SK-N-SH (cell line): ENCODE results near the gene DDIAS. TPM values are rescaled to one million over a fixed set of nuclear protein-coding genes. Genes with fewer than 3 reads are reported as not detected.

Source experiments
- CTCF ChIA-PET: fragments of 300-600, 350-600 bp; formaldehyde crosslinking; extraction: SDS; loops from one replicate; lab custom pipeline; 2021; lab: Yijun Ruan, JAX
- POLR2A ChIA-PET: fragments of 350-600 bp; sonication (Branson Sonifier 250); formaldehyde crosslinking; extraction: SDS; loops from one replicate; lab custom pipeline; 2020; ENCODE audit warnings: antibody characterized with exemption, inconsistent platforms; lab: Yijun Ruan, JAX
- DNase-seq: peaks from one replicate; pipeline ENCODE4 v3.0.0; 2012
- H2AFZ ChIP-seq: fragments of 200-600 bp; sonication (generic); 2 replicates; pipeline ENCODE4 v1.8.1; 2016; ENCODE audit warnings: antibody characterized with exemption, mild to moderate bottlenecking, low read depth
- H3F3A ChIP-seq: fragments of 200-600 bp; sonication (generic); replicated peaks from 2 replicates; pipeline ENCODE3; 2016; ENCODE audit warnings: antibody characterized with exemption, mild to moderate bottlenecking; ENCODE audit not compliant: insufficient read depth
- H3K27ac ChIP-seq, 2 experiments: fragments of 200-500 bp in 1 of 2; fragments of 200-600 bp in 1 of 2; sonication (Bioruptor generic) in 1 of 2; sonication (generic), shearing (Covaris generic) in 1 of 2; 2 replicates each; pipeline versions ENCODE4 v1.5.1 to v1.6.1; 2014 to 2016; ENCODE audit warnings: low read depth in 2 of 2, inconsistent platforms in 1 of 2, low read length in 1 of 2, mild to moderate bottlenecking in 1 of 2, mixed read lengths in 1 of 2
- H3K27me3 ChIP-seq: fragments of 200-600 bp; sonication (generic), shearing (Covaris generic); 2 replicates; pipeline ENCODE4 v1.6.1; 2016; ENCODE audit warnings: mixed run types; ENCODE audit not compliant: insufficient read depth
- H3K36me3 ChIP-seq, 2 experiments: fragments of 200-500 bp in 1 of 2; fragments of 200-600 bp in 1 of 2; sonication (Bioruptor generic) in 1 of 2; sonication (generic) in 1 of 2; replicated peaks in 1 of 2; 2 replicates each; pipeline versions ENCODE3 to v1.5.1; 2014 to 2016; ENCODE audit warnings: low read length in 1 of 2, mild to moderate bottlenecking in 1 of 2; ENCODE audit not compliant: insufficient read depth in 2 of 2, control insufficient read depth in 1 of 2
- H3K4me1 ChIP-seq, 2 experiments: fragments of 200-500 bp in 1 of 2; fragments of 200-600 bp in 1 of 2; sonication (Bioruptor generic) in 1 of 2; sonication (generic), shearing (Covaris generic) in 1 of 2; 2 replicates each; pipeline versions ENCODE4 v1.5.1 to v1.6.1; 2014 to 2016; ENCODE audit warnings: low read depth in 1 of 2, low read length in 1 of 2, mixed run types in 1 of 2; ENCODE audit not compliant: insufficient read depth in 2 of 2, control insufficient read depth in 1 of 2
- H3K4me2 ChIP-seq: fragments of 200-600 bp; sonication (generic), shearing (Covaris generic); 2 replicates; pipeline ENCODE4 v1.6.1; 2017; ENCODE audit warnings: mixed run types
- H3K4me3 ChIP-seq, 2 experiments: fragments of 200-500 bp in 1 of 2; fragments of 200-600 bp in 1 of 2; sonication (Bioruptor generic) in 1 of 2; sonication (generic), shearing (Covaris generic) in 1 of 2; 2 replicates each; pipeline versions ENCODE4 v1.5.1 to v1.8.1; 2014 to 2016; ENCODE audit warnings: low read depth in 2 of 2, inconsistent platforms in 1 of 2, low read length in 1 of 2, mild to moderate bottlenecking in 1 of 2, mixed read lengths in 1 of 2, moderate library complexity in 1 of 2
- H3K79me2 ChIP-seq: fragments of 200-600 bp; sonication (generic); 2 replicates; pipeline ENCODE4 v1.8.1; 2017; ENCODE audit warnings: mild to moderate bottlenecking; ENCODE audit not compliant: insufficient read depth
- H3K9ac ChIP-seq: fragments of 200-600 bp; sonication (generic); 2 replicates; pipeline ENCODE4 v1.6.1; 2017; ENCODE audit warnings: mixed run types
- H3K9me2 ChIP-seq: fragments of 200-600 bp; sonication (generic); 2 replicates; pipeline ENCODE4 v1.6.1; 2017; ENCODE audit warnings: mixed run types
- H3K9me3 ChIP-seq: fragments of 200-600 bp; sonication (generic); 2 replicates; pipeline ENCODE4 v1.6.1; 2017; ENCODE audit warnings: mixed run types, mild to moderate bottlenecking, moderate library complexity
- H4K20me1 ChIP-seq: fragments of 200-600 bp; sonication (generic); 2 replicates; pipeline ENCODE4 v1.6.1; 2017; ENCODE audit warnings: mild to moderate bottlenecking, mixed run types; ENCODE audit not compliant: insufficient read depth
- FOXM1 ChIP-seq: IDR thresholded peaks from 2 replicates; pipeline ENCODE4 v1.4.0; 2012; ENCODE audit warnings: low read depth, mild to moderate bottlenecking
- TEAD4 ChIP-seq: IDR thresholded peaks from 2 replicates; pipeline ENCODE4 v1.4.0; 2012; ENCODE audit warnings: mild to moderate bottlenecking, borderline replicate concordance; ENCODE audit not compliant: insufficient read depth
- WGBS: methylation state at CpG from one replicate; pipeline ENCODE4 v1.1.6; 2017; ENCODE audit warnings: low lambda C conversion rate; 5-methylcytosine and 5-hydroxymethylcytosine counted together
- polyA plus RNA-seq, 3 experiments: library from polyadenylated mRNA; depleted of rRNA; stranded (reverse); fragments of >200 nt; gene quantifications; 2 replicates each; pipeline ENCODE4 v1.2.3, GENCODE V29; 2012

The DDIAS gene
- polyA plus RNA-seq, 1 of the 3 experiments (the other 2 are of a cell fraction) = 4.4 TPM

- TF ChIP-seq FOXM1 (no peak), TEAD4 (no peak)
- ChIA-PET POLR2A (no interaction called here), CTCF (no interaction called here)
- Histone ChIP-seq H2AFZ (no peak overlapping the region), H3F3A (peaks cover 32% of the 10 kb centered on the region), H3K79me2 (no peaks in the 10 kb centered on the region), H3K4me3 (no peak overlapping the region), H3K27ac (no peak overlapping the region), H3K9me2 (no peaks in the 10 kb centered on the region), H3K9me3 (no peaks in the 10 kb centered on the region), H4K20me1 (no peaks in the 10 kb centered on the region), H3K4me1 (peaks cover 0 to 16% of the 10 kb centered on the region in 2 experiments; a peak in 2 of 4 replicates), H3K36me3 (peaks cover 13 to 35% of the 10 kb centered on the region in 2 experiments), H3K9ac (no peak overlapping the region), H3K4me2 (no peak overlapping the region), H3K27me3 (no peaks in the 10 kb centered on the region)
- WGBS = 86% methylated on average over 6 of the region's 6 CpGs
- no peak for DNase-seq
These were observed 80.3 kb downstream of the DDIAS start for GRCh38 chr11:82981852-82982251.

Other genes starting within 250 kb of the DDIAS start
- gene FAM181B, start 167.9 kb upstream of the DDIAS start, polyA plus RNA-seq (2012; rRNA removed) = 0.02 and 0.06 TPM in 2 replicates
- gene PRCP, start 1.3 kb upstream of the DDIAS start, polyA plus RNA-seq (2012; rRNA removed) = 65.0 and 91.7 TPM in 2 replicates
- gene RAB30, start 170.2 kb downstream of the DDIAS start, polyA plus RNA-seq (2012; rRNA removed) = 3.3 and 4.5 TPM in 2 replicates